Measurements from ENCODE around the gene PRKCE. TPM values are rescaled to one million over a fixed set of nuclear protein-coding genes. Genes with fewer than 3 reads are reported as not detected.

The PRKCE gene
- total and polyA plus RNA-seq, 2 experiments from 2014 or later, result 9.6 to 11.9 TPM

DNA sequence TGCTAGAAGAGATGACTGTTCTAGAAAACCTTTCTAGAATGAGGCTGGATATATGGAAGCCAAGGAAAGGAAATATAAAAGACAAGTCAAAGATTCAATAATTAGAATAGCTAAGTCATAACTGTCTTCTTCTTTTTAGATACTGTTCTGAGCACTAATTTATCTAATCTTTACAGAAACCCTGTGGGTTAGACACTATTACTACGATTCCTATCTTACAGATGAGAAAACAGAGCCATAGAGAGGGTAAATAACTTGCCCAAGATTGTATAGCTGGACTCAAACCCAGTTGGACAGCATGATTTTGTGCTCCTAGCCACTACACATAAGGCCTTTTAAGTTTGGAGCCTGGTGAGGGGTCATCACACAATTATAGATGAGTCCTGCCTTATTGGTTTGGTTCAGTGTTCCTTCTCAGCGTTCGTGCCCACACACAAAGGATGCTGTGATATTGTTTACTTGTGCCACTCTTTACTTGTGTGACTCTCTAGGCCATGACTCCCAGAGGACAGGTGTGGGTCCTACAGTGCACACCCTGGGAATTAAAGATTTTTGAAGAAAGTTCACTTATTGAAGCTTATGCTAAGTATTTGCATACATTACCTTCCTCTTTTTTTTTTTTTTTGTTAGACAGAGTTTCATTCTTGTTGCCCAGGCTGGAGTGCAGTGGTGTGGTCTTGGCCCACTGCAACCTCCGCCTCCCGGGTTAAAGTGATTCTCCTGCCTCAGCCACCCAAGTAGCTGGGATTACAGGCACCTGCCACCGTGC is 153.7 kb downstream of the PRKCE start:
- Histone ChIP-seq H3K79me2 (no peaks in the 10 kb centered on the region), H4K20me1 (ENCODE audit: insufficient read depth, poor library complexity, severe bottlenecking) (no peaks in the 10 kb centered on the region), H2AFZ (no peak overlapping the region), H3K4me1 (ENCODE audit: insufficient read depth) (no peaks in the 10 kb centered on the region), H3K4me3 (no peak overlapping the region), H3K36me3 (replicated peaks; ENCODE audit: insufficient read depth, low read depth) (no peaks in the 10 kb centered on the region), H3K9me3 (ENCODE audit: low read depth) (no peaks in the 10 kb centered on the region), H3K4me2 (no peak overlapping the region), H3K27ac (no peak overlapping the region), H3K9me2 (replicated peaks; ENCODE audit: insufficient read depth) (no peaks in the 10 kb centered on the region), H3K27me3 (no peaks in the 10 kb centered on the region)
- WGBS (ENCODE audit: low lambda C conversion rate, missing lambda C conversion rate), result 96% methylated on average over 6 of the region's 6 CpGs
- no peak for DNase-seq (ENCODE audit: low spot score)
- TF ChIP-seq EZH2 (IDR thresholded peaks at IDR 0.05; ENCODE audit: borderline replicate concordance), result no peak
- no peak for TF ChIP-seq EZH2phosphoT487 (IDR thresholded peaks at IDR 0.05; ENCODE audit: low read depth, severe bottlenecking, unreplicated experiment)
- TF ChIP-seq, protein P1, sequence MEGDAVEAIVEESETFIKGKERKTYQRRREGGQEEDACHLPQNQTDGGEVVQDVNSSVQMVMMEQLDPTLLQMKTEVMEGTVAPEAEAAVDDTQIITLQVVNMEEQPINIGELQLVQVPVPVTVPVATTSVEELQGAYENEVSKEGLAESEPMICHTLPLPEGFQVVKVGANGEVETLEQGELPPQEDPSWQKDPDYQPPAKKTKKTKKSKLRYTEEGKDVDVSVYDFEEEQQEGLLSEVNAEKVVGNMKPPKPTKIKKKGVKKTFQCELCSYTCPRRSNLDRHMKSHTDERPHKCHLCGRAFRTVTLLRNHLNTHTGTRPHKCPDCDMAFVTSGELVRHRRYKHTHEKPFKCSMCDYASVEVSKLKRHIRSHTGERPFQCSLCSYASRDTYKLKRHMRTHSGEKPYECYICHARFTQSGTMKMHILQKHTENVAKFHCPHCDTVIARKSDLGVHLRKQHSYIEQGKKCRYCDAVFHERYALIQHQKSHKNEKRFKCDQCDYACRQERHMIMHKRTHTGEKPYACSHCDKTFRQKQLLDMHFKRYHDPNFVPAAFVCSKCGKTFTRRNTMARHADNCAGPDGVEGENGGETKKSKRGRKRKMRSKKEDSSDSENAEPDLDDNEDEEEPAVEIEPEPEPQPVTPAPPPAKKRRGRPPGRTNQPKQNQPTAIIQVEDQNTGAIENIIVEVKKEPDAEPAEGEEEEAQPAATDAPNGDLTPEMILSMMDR (IDR thresholded peaks at IDR 0.05; ENCODE audit: poor library complexity), result no peak

DNA sequence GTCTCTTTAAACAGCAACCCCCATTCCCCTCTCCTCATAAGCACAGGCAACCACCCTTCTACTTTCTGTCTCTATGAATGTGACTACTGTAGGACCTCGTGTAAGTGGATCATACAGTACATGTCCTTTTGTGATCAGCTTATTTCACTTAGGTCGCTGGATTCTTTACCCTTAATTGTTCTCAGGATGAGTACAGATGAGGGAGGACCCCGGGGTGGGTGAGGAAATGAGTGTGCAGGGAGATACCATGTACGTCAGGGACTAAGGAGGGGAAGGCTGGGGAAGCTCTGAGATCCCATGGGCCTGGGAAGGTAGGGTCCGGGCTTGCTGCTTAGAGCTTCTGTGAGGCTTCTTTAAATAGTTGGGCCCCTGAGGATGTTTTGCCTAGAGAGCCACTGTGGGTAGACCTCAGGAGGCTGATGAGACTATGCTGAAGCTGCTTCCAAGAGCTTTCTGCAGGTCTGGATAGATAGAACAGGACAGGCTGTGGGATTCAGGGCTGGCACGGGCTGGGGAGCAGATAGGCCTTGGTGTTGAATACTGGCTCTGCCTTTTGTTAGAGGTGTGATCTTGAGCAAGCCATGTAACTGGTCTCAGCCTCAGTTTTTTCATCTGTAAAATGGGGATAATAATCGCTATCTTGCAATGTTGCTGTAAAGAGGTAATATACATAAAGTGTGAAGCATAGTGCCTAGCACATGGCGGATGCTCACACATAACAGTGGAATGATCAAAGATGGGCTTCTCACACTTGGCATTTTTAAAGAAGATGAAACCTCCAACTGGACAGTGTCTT is 155.3 kb downstream of the PRKCE start:
- H3K36me3 ChIP-seq (replicated peaks; ENCODE audit: insufficient read depth, low read depth), result no peaks in the 10 kb centered on the region
- WGBS (ENCODE audit: low lambda C conversion rate, missing lambda C conversion rate), result 92% methylated on average over 8 of the region's 8 CpGs
- no peak for TF ChIP-seq EZH2 (IDR thresholded peaks at IDR 0.05; ENCODE audit: borderline replicate concordance)
- TF ChIP-seq EZH2phosphoT487 (IDR thresholded peaks at IDR 0.05; ENCODE audit: low read depth, severe bottlenecking, unreplicated experiment), result no peak
- TF ChIP-seq, protein P1 (IDR thresholded peaks at IDR 0.05; ENCODE audit: poor library complexity), result no peak
- no peak overlapping the region for H2AFZ ChIP-seq
- H3K79me2 ChIP-seq, result no peaks in the 10 kb centered on the region
- no peaks in the 10 kb centered on the region for H3K9me2 ChIP-seq (replicated peaks; ENCODE audit: insufficient read depth)
- H4K20me1 ChIP-seq (ENCODE audit: insufficient read depth, poor library complexity, severe bottlenecking), result no peaks in the 10 kb centered on the region
- no peak overlapping the region for H3K4me3 ChIP-seq
- no peaks in the 10 kb centered on the region for H3K27me3 ChIP-seq
- H3K27ac ChIP-seq, result no peak overlapping the region
- H3K9me3 ChIP-seq (ENCODE audit: low read depth), result no peaks in the 10 kb centered on the region
- no peak for DNase-seq (ENCODE audit: low spot score)
- H3K4me2 ChIP-seq, result no peak overlapping the region
- H3K4me1 ChIP-seq (ENCODE audit: insufficient read depth), result no peaks in the 10 kb centered on the region

DNA sequence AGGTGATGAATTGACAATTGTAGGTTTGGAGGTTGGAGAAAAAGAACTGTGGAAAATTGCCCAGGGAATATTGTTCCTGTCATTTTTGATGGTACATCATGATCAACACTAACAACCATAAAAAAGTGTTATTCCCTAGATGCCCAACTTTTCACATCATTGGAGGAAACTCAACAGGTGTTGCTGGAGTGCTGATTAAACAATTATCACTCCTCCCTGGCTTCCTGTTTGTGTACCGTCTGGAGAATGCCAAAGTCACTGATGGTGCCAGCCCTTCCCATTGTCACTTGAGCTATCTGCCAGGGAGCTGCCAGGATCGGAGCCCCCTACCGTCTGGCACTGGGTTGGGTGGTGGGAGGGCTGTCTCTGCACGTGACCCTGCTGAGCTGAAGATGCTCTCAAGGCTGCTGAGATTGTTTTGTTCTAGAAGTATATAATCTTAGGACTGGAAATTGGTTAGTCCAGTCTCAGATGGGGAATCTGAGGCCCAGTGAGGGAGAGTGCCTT is 156.9 kb downstream of the PRKCE start:
- peaks cover 13% of the 10 kb centered on the region for H3K4me1 ChIP-seq (ENCODE audit: insufficient read depth)
- H3K27me3 ChIP-seq, result no peaks in the 10 kb centered on the region
- H3K27ac ChIP-seq, result no peak overlapping the region
- no peaks in the 10 kb centered on the region for H3K9me3 ChIP-seq (ENCODE audit: low read depth)
- H3K9me2 ChIP-seq (replicated peaks; ENCODE audit: insufficient read depth), result no peaks in the 10 kb centered on the region
- DNase-seq (ENCODE audit: low spot score), result no peak
- 80% methylated on average over 4 of the region's 4 CpGs for WGBS (ENCODE audit: low lambda C conversion rate, missing lambda C conversion rate)
- no peak overlapping the region for H2AFZ ChIP-seq
- H3K36me3 ChIP-seq (replicated peaks; ENCODE audit: insufficient read depth, low read depth), result no peaks in the 10 kb centered on the region
- H3K4me2 ChIP-seq, result no peak overlapping the region
- no peaks in the 10 kb centered on the region for H3K79me2 ChIP-seq
- TF ChIP-seq EZH2phosphoT487 (IDR thresholded peaks at IDR 0.05; ENCODE audit: low read depth, severe bottlenecking, unreplicated experiment) (no peak), EZH2 (IDR thresholded peaks at IDR 0.05; ENCODE audit: borderline replicate concordance) (no peak)
- TF ChIP-seq, protein P1 (IDR thresholded peaks at IDR 0.05; ENCODE audit: poor library complexity), result no peak
- no peak overlapping the region for H3K4me3 ChIP-seq
- no peaks in the 10 kb centered on the region for H4K20me1 ChIP-seq (ENCODE audit: insufficient read depth, poor library complexity, severe bottlenecking)
